ENCODE measurements around the gene C1QA.

C1QA gene

GRCh38 chr1:22597996-22598395 is 38.4 kb upstream of the C1QA start:
- TF ChIP-seq ZNF565 (CRISPR knock-in tag; conservative IDR thresholded peaks at IDR 0.05; ENCODE audit: low read depth) (no peak), TOX (CRISPR knock-in tag; IDR thresholded peaks at IDR 0.05; ENCODE audit: borderline replicate concordance) (no peak), POU6F1 (CRISPR knock-in tag; IDR thresholded peaks at IDR 0.05; ENCODE audit: borderline replicate concordance, low read depth) (no peak), CREB5 (CRISPR knock-in tag; IDR thresholded peaks at IDR 0.05; ENCODE audit: low read depth) (no peak)
- ATAC-seq: no peak

GRCh38 chr1:22598736-22599135 is 37.7 kb upstream of the C1QA start:
- ATAC-seq: no peak
- TF ChIP-seq PPARA (CRISPR knock-in tag; IDR thresholded peaks at IDR 0.05; ENCODE audit: borderline replicate concordance) (no peak), SNAI2 (CRISPR knock-in tag; IDR thresholded peaks at IDR 0.05) (no peak), ZFP3 (CRISPR knock-in tag; IDR thresholded peaks at IDR 0.05) (no peak), OSR1 (CRISPR knock-in tag; IDR thresholded peaks at IDR 0.05) (no peak), CSRNP3 (CRISPR knock-in tag; IDR thresholded peaks at IDR 0.05) (no peak), RARB (CRISPR knock-in tag; IDR thresholded peaks at IDR 0.05) (no peak), ZNF8 (CRISPR knock-in tag; IDR thresholded peaks at IDR 0.05) (no peak), BACH2 (CRISPR knock-in tag; IDR thresholded peaks at IDR 0.05; ENCODE audit: borderline replicate concordance) (no peak), TSHZ2 (CRISPR knock-in tag; IDR thresholded peaks at IDR 0.05) (no peak), ESRRG (CRISPR knock-in tag; IDR thresholded peaks at IDR 0.05) (no peak), ZFP30 (CRISPR knock-in tag; IDR thresholded peaks at IDR 0.05) (no peak), ZNF565 (CRISPR knock-in tag; conservative IDR thresholded peaks at IDR 0.05; ENCODE audit: low read depth) (no peak)

GRCh38 chr1:22600071-22600816 is 36.2 kb upstream of the C1QA start:
- no peak for TF ChIP-seq OSR1 (CRISPR knock-in tag; IDR thresholded peaks at IDR 0.05)
- TF ChIP-seq ESRRG (CRISPR knock-in tag; IDR thresholded peaks at IDR 0.05): no peak
- TF ChIP-seq CSDC2 (CRISPR knock-in tag; IDR thresholded peaks at IDR 0.05): no peak
- TF ChIP-seq SNAI2 (CRISPR knock-in tag; IDR thresholded peaks at IDR 0.05): no peak
- no peak for TF ChIP-seq TCF4 (CRISPR knock-in tag; IDR thresholded peaks at IDR 0.05; ENCODE audit: borderline replicate concordance)
- no peak for TF ChIP-seq ZC3H10 (CRISPR knock-in tag; IDR thresholded peaks at IDR 0.05)
- TF ChIP-seq ARNTL (CRISPR knock-in tag; IDR thresholded peaks at IDR 0.05; ENCODE audit: borderline replicate concordance, low read depth): no peak
- TF ChIP-seq ZNF70 (CRISPR knock-in tag; IDR thresholded peaks at IDR 0.05): no peak
- no peak for TF ChIP-seq ISL1 (CRISPR knock-in tag; IDR thresholded peaks at IDR 0.05)
- no peak for TF ChIP-seq TSHZ2 (CRISPR knock-in tag; IDR thresholded peaks at IDR 0.05)
- TF ChIP-seq CREB5 (CRISPR knock-in tag; IDR thresholded peaks at IDR 0.05; ENCODE audit: low read depth): no peak
- no peak for TF ChIP-seq GLIS3 (CRISPR knock-in tag; IDR thresholded peaks at IDR 0.05)
- TF ChIP-seq ZNF565 (CRISPR knock-in tag; conservative IDR thresholded peaks at IDR 0.05; ENCODE audit: low read depth): no peak
- no peak for TF ChIP-seq PPARA (CRISPR knock-in tag; IDR thresholded peaks at IDR 0.05; ENCODE audit: borderline replicate concordance)
- no peak for TF ChIP-seq BACH2 (CRISPR knock-in tag; IDR thresholded peaks at IDR 0.05; ENCODE audit: borderline replicate concordance)
- no peak for TF ChIP-seq ZFP30 (CRISPR knock-in tag; IDR thresholded peaks at IDR 0.05)
- TF ChIP-seq RARB (CRISPR knock-in tag; IDR thresholded peaks at IDR 0.05): no peak
- TF ChIP-seq CSRNP3 (CRISPR knock-in tag; IDR thresholded peaks at IDR 0.05): no peak
- no peak for ATAC-seq
